NCI-H460 (cell line): ENCODE measurements around the gene CMTR1. TPM values are rescaled to one million over a fixed set of nuclear protein-coding genes. Genes with fewer than 3 reads are reported as not detected.
"Not testable (repeated sequence)": the region's sequence is repeated elsewhere in the genome, so short reads cannot be mapped to it uniquely, and the experiment has no call there.

Experiments used
- DNase-seq: peaks from one replicate; pipeline ENCODE4 v3.0.0-alpha.2; 2016; ENCODE audit warnings: low read depth; ENCODE audit errors: extremely low read depth
- total RNA-seq: library from RNA; depleted of rRNA; stranded (reverse); fragments of >200 nt; shearing (Covaris generic); gene quantifications from 2 replicates; pipeline ENCODE4 v1.2.3, GENCODE V29; 2014

Gene CMTR1
- total RNA-seq, 1 experiment from 2014 or later = 21.1 TPM

DNA sequence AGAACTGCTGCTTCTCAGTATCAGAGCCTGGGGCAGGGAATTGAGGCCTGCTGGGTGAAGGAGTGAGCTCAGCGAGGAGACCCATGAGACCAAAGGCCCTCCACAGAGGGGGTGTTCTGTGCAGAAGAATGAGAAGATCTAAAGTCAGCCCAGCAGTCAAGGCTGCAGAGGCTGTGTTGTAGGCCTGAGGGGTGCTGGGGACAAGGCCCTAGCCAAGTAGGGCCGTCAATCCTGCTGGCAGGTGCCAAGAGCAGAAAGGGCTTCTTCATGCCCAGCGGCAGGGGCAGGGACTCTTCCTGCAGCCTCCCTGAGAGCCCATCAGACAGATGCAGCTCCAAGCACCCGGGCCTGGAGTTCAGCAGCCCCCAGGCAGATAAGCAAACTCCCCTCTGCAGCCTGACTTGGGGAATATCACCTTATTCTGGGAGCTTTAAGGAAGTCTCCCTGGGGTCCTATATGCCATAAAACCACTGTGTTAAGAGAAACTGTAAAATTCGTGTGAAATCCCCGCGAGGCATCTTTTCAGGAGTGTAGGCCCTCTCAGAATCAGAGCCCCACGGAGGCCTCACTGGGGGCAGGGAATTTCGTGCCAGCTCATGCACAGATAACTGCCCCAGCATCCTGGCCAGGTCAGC lies 57.6 kb downstream of the CMTR1 start:
- DNase-seq = no peak

DNA sequence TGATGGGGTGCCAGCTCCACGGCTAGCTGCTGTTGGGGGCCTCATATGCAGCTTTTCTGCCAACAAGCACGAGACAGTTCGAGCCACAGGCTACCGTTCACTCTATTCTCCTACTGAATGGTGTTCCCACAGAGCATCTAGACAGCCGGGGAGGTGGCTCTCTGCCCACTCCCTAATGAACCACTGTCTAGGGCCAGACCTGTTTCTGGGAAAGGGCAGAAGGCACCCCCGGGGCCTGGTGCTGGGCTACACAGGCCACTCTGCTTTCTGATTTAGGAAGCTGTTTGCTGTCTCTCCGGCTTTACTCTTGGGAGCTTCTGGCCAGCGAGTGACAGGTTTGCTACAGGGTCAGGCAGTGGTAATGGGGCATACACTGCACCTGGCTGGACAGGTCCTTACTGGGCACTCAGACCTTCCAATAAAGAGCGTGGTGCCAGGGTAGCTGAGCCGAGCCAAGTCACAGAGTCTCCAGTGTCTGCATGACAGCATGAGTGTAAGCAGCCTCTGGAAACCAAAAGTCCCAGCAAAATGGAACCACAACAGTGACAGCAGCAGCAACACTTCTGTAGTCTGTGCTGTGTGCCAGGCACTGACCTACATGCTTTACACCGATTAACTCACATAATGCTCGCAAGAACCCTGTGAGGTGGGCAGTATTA lies 58.3 kb downstream of the CMTR1 start:
- DNase-seq = no peak

DNA sequence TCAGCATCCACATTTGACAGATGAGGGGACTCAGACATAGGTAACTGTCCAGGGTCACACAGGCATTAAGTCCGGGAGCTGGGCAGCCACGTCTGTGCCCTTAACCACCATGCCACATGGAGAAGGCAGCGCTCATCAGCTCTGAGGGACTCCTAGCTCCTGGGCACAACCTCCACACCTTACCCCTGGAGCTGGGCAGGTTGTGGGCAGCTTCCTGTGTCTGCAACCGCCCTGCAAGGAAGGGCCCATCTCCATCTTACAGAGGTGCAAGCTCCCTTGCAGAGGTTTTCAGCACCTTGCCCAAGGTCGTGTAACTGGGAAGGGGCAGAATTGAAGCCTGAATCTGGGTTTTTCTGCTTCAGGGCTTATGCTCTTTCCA lies 58.8 kb downstream of the CMTR1 start:
- no peak for DNase-seq

DNA sequence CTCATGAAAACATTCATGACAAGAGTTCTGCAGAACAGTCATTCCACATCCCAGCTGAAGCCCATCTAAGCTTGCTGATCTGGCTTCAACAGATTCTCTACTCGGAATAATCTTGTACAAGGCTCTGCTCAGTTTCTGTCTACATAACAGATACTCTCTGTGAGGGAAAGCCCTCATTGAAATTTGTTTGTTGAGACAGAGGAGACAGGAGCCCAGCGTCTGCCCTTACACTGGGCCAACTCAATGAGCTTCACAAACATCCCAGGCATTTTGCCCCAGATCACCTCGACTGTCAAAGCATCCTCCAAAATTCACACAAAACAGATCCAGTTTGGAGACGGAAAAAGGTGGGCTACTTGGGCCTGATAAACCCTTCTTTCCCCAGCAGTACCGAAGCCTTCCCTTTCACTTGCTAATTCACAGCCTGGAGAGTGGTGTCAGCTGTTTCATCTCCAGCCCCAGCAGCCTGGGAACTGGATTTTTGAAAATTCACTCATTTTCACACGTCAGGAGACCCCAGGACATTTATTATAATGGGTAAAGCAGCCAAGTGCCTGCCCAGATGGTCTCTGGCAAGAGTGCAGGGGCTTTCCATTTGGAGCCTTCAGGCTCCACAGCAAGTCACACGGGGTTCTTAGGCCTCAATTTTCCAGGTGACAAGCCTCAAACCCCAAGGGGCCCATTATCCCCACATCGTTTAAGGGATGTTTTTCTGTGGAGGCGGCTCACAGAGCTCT lies 59.4 kb downstream of the CMTR1 start:
- DNase-seq = no peak

DNA sequence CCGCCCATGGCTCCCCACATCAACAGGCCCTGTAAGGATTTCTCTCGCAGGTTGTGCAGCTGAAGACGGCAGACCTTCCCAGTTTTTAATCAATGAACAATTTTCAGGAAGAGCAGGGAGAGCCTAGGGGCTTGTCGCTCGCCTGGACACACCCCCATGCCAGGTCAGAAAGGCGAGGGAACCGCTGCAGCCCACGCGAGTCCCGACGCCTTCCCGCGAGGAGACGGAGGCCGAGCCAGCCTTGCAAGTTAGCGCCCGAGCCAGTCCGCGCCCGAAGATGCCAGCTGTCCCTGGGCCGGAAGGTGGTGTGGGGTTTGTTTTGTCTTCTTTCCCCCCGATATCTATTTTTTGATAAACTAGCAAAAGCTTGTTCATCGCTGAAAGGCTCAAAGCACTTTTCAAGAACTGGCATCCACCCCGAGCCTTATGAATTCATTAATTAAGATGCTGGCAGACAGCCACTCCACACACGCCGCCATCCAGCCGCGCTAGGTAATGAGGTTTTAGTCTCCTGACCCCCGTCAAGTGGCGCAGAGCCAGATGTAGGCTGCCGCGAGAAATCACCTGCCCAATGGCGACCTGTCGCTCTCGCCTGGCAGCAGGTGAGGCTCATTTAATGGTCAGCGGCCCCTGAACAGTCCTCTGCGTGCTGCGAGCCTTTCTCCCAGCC lies 60.1 kb downstream of the CMTR1 start:
- DNase-seq = no peak

DNA sequence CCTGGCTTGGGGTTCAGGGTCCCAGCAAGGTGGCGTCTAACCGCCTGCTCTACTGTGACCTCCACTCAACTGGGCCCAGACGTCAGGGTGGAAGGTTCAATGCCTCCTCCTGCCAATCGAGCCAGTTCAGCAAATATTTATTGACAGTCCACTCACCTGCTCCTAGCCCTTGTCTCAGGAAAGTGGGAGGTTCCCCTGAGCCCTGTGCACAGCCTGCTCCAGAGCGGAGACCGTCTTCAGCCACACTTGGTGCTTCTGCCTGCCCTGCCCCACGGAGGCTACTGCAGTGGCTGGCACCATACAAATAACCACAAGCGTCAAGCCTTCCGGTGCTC lies 60.6 kb downstream of the CMTR1 start:
- DNase-seq = no peak

DNA sequence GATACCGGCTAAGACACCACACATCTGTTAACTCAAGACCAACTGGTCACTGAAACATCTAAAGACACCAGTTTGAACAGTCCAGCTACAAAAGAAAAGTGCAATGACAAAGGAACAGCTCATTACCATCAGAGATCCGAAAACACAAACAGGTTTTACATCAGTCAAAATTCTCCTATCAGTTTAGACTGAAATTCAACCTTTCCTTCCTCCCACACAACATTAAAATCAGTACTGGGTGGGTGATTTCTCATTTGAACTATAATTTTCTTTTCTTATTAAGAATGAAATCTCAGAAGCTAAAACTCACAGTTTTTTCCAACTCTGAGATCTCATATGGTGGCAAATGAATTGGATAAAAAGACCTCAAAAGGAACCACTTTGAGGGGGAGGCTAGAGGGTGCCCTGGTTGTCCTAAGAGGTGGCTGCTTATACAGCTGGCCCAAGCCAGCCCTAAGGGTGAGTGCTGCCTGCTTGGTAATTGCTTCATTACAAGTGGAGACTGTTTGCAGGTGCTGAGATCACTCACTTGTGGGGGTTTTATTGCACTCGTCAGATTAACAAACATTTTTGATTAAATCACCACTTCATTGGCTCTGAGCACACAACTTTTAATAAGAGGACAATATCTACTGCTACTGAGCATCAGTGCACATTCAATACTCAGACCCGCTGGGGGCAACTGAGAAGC lies 62.4 kb downstream of the CMTR1 start:
- DNase-seq = no peak

DNA sequence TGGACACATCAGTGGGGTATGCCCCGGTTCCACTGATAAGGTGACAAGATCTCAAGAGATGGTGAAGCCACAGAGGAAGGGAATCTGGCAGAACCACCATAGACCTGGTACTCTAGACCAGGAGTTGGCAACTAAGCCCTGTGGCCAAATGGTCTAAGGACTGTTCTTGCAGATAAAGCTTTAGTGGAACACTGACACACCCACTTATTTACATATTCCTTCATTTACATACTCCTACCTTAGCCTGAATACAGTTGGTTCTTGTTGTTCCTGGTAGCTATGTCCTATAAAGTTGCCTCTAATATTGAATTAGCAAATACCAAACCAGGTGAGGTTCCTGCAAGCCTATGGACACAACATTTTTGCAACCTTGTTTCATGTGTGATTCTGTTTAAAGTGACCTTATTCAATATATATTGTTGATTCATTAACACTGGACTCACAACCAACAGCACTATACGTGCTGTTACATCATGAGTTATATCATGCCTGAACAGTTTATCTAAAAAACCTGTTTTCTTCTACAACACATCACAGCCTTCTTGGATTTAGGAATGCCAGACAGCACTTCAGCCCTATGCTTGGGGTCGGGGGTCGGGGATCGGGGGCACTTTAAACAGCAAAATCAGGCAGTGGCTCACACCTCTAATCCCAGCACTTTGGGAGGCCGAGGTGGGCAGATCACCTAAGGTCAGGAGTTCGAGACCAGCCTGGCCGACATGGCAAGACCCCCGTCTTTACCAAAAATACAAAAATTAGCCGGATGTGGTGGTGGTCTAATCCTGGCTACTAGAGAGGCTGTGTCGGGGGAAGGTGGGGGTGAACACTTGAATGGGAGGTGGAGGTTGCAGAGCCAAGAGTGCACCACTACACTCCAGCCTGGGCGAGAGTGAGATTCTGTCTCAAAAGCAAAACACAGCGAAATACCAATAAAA lies 64.2 kb downstream of the CMTR1 start:
- no peak for DNase-seq

DNA sequence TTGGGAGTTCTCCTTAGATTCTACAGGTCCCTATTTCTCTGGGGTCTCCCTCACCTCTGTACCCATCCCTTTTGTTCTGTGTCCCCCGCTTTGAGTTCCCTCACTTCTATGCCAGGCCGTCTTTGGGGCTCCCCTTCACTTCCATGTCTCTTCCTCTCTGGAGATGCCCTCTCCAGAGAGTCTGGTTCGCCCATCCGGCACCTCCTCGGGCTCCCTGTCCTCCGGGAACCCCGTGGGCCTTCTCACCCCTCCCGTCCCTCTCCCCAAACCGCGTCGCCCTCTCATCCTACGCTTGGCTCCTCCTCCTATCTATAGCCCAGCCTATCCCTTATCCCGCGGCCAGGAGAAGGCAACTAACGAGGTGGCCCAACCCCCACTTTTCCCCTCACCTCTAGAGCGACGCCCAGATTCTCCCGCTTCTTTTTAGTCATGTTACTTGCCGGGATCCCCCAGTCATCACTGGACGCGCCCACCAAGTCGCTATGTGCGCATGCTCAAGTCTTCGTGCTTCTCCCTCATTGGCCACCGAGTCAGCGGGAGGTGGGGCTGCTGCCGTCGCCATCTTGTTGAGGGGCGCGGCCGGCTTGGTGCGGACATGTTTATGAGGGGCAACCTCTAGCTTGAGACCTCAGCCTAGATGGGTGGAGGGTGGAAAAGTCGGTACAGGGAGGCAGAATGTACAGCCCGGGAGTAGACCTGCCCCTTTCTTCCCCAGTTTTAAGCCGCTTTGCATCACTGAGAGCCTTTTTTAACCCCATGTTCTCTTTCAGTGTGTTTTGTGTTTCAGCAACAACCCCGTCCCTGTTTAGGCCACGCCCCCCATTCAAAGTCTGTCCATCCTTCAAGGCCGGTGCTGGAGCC lies 66.6 kb downstream of the CMTR1 start, which contains the start of gene CCDC167:
CCDC167 (minus strand) TSS at position 461 of the 861 bp plus-strand sequence; CDS start at position 431, 30 bp downstream.
- DNase-seq = peak; percentile 93

DNA sequence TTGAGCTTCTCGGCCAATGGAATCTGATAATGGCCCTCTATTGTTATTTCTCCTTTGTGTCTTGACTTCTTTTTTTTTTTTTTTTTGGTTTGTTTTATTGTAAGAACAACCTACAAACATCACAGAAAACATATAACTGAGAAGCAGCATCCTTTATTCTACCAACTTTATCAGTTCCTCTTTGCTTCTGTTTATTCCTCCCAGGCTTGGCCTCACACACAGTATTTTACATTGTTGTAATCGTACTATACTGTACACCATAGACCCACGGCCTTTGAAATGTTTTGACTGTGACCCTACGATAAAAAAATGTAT lies 67.2 kb downstream of the CMTR1 start:
- DNase-seq = no peak

DNA sequence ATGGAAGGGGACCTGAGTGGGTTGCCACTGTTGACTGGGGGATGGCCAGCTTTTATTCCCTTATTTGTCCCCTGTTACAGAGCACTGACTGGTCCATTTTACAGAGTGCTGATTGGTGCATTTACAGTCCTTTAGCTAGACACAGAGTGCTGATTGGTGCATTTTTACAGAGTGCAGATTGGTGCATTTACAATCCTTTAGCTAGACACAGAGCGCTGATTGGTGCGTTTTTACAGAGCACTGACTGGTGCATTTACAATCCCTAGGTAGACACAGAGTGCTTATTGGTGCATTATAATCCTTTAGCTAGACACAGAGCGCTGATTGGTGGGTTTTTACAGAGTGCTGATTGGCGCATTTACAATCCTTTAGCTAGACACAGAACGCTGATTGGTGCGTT lies 67.9 kb downstream of the CMTR1 start:
- not testable (repeated sequence) for DNase-seq

DNA sequence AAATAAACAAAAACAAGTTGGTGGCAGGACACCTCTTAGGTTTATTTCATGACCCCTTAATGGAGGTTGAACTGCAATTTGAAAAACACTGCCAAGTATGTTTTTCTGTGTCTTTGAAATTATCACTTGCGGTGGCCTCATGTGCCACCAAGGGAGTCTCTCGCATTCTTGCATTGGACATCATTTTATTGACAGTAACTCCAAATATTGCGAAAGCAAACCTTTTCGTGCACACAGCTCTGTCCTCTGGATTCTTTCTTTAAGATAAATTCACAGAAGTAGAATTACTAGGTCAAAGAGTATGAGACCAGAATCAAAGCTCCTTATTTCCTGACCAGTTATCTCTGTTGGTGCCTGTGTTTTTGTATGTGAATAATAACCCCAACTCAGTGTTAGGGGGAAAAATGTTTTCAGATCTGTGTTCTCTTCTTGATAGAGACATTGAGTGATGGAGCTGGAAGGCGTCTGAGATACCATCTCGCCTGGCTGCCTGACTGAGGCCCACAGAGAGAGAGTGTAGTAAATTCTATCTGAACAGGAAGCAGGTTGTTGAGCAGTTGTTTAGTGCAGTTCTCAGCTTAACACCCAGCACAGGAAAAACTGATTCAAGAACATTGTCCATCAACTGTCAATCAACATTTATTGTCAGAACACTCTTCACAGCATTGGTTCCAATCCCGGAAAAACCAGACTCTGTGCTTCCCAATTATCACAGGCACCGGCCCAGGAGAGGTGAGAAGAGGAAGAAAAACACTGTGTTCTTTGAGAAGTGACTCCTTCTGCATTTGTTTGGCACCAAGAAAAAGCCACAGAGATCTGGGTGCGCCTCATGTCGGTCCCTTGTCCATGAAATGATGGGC lies 68.8 kb downstream of the CMTR1 start:
- no peak for DNase-seq

DNA sequence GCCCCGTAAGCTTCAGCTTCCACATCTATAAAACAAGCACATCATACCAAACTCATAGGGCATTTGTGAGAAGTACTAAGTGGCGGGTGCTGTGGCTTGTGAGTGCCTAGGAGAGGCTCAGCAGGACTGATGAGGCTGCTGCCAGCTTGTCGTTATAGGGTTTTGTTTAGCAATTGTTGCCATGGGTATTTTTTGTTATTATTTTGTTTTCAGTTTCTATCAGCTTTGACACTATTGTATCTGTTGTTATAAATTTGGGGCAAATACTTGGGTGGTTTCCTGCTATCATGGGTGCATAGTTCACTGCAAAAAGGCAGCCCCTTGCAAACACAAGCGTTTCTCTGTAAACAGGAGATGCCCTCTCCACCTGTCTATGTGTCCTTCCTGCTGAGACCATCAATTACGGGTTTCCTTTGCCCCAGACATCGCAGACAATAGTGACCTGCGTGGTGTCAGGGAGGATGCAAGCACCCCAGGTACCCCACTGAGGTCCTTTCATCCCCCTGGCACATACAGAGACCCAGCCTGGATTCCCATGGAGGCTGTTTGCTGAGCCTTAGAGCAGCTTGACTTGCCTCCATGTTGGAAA lies 69.8 kb downstream of the CMTR1 start:
- DNase-seq = no peak

DNA sequence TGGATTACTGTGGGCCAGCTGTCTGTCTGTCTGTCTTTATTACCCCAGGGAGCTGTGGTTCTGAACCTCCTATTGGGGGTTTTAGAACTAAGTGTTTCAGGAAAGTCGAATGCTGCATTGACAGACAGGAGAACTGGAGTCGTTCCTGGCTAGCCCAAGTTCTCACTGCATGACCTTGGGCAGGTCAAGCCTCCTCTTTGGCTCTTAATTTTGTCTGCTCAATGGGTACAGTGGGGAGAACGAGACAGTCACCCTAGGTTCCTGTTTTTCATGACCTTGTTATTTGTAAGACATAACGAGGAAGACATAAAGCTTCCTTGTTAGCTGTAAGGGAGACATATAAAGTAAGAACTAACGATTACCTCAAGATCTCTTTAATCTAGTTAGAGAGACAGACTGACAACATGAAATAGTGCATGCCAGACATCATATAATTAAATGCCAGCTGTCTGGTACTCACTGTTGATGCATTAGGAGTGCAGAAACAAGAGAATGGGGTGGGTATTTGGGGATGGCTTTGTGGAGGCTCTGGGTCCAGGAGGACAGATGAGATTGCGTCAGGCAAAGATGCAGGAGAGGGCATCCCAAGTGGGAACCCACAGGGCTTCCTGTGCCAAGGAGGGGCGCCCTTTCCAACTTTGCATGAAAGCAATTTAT lies 70.4 kb downstream of the CMTR1 start:
- DNase-seq = no peak

DNA sequence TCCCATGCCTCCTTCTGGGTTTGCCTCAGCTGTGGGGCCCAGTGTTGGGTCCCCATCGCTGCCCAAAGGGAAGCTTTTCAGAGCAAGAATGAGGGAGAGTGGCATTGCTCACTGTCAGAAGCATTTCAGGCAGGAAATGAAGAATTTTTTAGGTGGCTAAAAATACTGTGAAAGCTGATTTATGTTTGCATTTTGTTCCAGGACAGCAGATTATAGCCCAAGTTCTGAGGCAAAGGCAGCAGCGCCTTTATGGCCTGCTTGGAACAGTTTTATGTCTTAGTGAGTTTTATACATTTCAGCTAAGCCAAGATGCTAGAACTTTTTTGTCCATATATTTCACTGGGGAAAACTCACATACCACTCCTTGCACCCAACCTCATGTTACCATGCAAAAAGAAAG lies 71.0 kb downstream of the CMTR1 start:
- no peak for DNase-seq

DNA sequence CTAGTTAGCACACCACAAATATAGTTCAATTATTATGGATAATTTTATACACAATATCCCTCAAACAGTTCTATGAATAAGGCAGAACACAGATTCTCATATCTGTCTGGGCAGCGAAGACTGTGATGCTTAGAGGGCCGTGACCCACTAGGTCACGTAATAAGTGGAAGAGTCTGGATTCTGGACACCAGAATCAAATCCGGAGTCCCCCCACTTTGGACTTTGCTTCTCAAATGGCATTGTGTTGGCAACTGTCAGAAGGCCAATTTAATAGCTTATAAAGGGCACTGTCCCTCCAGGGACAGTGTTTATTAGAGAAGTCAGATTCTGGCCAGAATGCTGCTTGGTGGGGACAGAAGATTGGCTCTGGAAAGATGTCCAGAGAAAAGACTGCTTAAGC lies 73.5 kb downstream of the CMTR1 start:
- no peak for DNase-seq

DNA sequence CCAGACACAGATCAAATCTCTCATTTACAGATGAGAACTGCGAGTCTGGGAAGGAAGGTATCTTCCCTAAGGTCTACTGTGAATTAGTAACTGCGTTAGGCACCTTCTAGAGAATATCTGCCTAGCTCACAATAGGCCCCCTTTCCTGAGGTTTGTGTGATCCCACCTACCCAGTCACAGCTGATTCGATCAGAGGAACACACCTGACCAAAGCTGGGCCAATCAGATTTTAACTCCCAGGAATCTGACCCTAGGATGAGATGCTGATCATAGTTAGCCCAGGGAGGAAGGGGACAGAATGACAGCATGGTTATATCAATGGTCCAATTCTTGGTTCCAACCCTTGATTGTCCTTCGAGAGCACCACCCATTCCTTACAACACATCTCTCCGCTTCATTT lies 74.1 kb downstream of the CMTR1 start:
- DNase-seq = no peak
